Thyroid gland (tissue), 4 donors: ENCODE results near the gene OR51E1.

Experiments used
- POLR2A ChIP-seq, 2 donors: fragments of 450-650 bp; IDR thresholded peaks; one replicate each; pipeline ENCODE4 v1.6.1; 2017; ENCODE audit warnings: antibody characterized with exemption in 2 of 2, mild to moderate bottlenecking in 2 of 2, moderate library complexity in 1 of 2
- TF ChIP-seq, protein P1 (sequence below), 6 experiments: fragments of 200-600 bp in 3 of 6; fragments of 450-650 bp in 3 of 6; sonication (generic) in 3 of 6; IDR thresholded peaks; one replicate each; pipeline ENCODE4 v1.5.1; 2016 to 2019; ENCODE audit warnings: antibody characterized with exemption in 6 of 6, mild to moderate bottlenecking in 2 of 6, inconsistent platforms in 1 of 6, moderate library complexity in 1 of 6

DNA sequence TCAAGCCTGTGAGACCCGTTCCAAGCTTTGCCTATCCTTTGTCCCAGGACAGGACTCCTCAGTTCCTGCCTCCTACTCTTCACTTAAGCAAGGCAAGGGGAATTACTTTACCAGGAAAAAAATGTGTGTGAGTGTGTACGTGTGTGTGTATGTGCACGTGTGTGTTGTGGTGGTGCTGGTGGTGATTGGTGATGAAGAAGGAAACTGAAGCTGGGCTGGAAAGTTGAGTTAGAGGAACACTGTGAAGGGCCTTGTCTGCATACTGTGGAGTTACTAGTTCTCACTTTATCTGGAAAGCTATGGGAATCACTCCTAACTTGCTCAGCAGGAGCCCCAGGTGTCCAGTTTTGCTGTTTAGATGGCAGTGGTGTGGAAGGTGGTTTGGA is 6.1 kb upstream of the OR51E1 start:
- TF ChIP-seq, protein P1, sequence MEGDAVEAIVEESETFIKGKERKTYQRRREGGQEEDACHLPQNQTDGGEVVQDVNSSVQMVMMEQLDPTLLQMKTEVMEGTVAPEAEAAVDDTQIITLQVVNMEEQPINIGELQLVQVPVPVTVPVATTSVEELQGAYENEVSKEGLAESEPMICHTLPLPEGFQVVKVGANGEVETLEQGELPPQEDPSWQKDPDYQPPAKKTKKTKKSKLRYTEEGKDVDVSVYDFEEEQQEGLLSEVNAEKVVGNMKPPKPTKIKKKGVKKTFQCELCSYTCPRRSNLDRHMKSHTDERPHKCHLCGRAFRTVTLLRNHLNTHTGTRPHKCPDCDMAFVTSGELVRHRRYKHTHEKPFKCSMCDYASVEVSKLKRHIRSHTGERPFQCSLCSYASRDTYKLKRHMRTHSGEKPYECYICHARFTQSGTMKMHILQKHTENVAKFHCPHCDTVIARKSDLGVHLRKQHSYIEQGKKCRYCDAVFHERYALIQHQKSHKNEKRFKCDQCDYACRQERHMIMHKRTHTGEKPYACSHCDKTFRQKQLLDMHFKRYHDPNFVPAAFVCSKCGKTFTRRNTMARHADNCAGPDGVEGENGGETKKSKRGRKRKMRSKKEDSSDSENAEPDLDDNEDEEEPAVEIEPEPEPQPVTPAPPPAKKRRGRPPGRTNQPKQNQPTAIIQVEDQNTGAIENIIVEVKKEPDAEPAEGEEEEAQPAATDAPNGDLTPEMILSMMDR (IDR thresholded peaks at IDR 0.05): no peak
- TF ChIP-seq POLR2A (IDR thresholded peaks at IDR 0.05): no peak
